K562 (cell line): Measurements from ENCODE around the gene MAPK1IP1L. TPM values are rescaled to one million over a fixed set of nuclear protein-coding genes. Genes with fewer than 3 reads are reported as not detected.

Experiments
- ETV6 ChIP-seq, 3 experiments: fragments of 150-350 bp in 1 of 3; sonication (generic) in 1 of 3; formaldehyde crosslinking in 1 of 3; IDR thresholded peaks; 2 replicates each; pipeline versions ENCODE4 v1.6.1 to v1.8.0; 2014 to 2022; ENCODE audit warnings: borderline replicate concordance in 2 of 3, low read depth in 2 of 3, antibody characterized with exemption in 1 of 3, low read length in 1 of 3, mild to moderate bottlenecking in 1 of 3, missing genetic modification reagents in 1 of 3
- FOXP1 ChIP-seq: sonication (generic); formaldehyde crosslinking; IDR thresholded peaks from 2 replicates; pipeline ENCODE4 v1.8.0; 2022; ENCODE audit warnings: mild to moderate bottlenecking, missing genetic modification reagents
- GTF2E2 ChIP-seq: fragments of 200-800 bp; sonication (Bioruptor generic); IDR thresholded peaks from 2 replicates; pipeline ENCODE4 v1.6.1; 2016; ENCODE audit warnings: missing genetic modification characterization, missing compliant biosample characterization
- GTF3C2 ChIP-seq: IDR thresholded peaks from 3 replicates; pipeline ENCODE4 v1.6.1; 2011; ENCODE audit warnings: borderline replicate concordance, mild to moderate bottlenecking, moderate library complexity; ENCODE audit not compliant: insufficient read length; ENCODE audit errors: extremely low read depth
- HDAC2 ChIP-seq: fragments of 450-650 bp; IDR thresholded peaks from 2 replicates; pipeline ENCODE4 v1.6.1; 2016; ENCODE audit warnings: mild to moderate bottlenecking
- MAFK ChIP-seq: IDR thresholded peaks from 2 replicates; pipeline ENCODE4 v1.6.1; 2011; ENCODE audit warnings: low read length, improper control_type of control experiment
- MBD2 ChIP-seq: sonication (generic); IDR thresholded peaks from 2 replicates; pipeline ENCODE4 v1.6.1; 2016; ENCODE audit warnings: low read depth, borderline replicate concordance
- MCM5 ChIP-seq: fragments of 450-650 bp; IDR thresholded peaks from 2 replicates; pipeline ENCODE4 v1.6.1; 2016; ENCODE audit warnings: low read depth
- MCM7 ChIP-seq, 2 experiments: fragments of 450-650 bp; IDR thresholded peaks; 2 replicates each; pipeline ENCODE4 v1.6.1; 2016 to 2018
- MTA1 ChIP-seq: fragments of 450-650 bp; IDR thresholded peaks from 2 replicates; pipeline ENCODE4 v1.6.1; 2017; ENCODE audit warnings: borderline replicate concordance
- NR3C1 ChIP-seq: sonication (generic); formaldehyde crosslinking; IDR thresholded peaks from 2 replicates; pipeline ENCODE4 v1.8.1; 2022; ENCODE audit warnings: missing genetic modification reagents
- NRF1 ChIP-seq, 2 experiments: fragments of 450-650 bp; IDR thresholded peaks in 1 of 2; conservative IDR thresholded peaks in 1 of 2; 2 replicates each; pipeline ENCODE4 v1.6.1; 2014; ENCODE audit warnings: mild to moderate bottlenecking in 2 of 2
- PHB ChIP-seq: fragments of 250-450 bp; sonication (Bioruptor Pico); IDR thresholded peaks from 2 replicates; pipeline ENCODE4 v1.5.0; 2021
- RFX1 ChIP-seq: fragments of 450-650 bp; IDR thresholded peaks from 2 replicates; pipeline ENCODE4 v1.6.1; 2016; ENCODE audit warnings: mild to moderate bottlenecking, moderate library complexity
- SAP30 ChIP-seq: fragments of 200-600 bp; sonication (generic); IDR thresholded peaks from 2 replicates; pipeline ENCODE4 v1.6.1; 2012; ENCODE audit warnings: borderline replicate concordance, low read depth, mild to moderate bottlenecking, moderate library complexity, low read length, control low read depth, inconsistent platforms; ENCODE audit not compliant: insufficient read depth, poor library complexity, severe bottlenecking
- SIN3A ChIP-seq, 2 experiments: fragments of 150-350 bp in 1 of 2; IDR thresholded peaks; 2 replicates each; pipeline ENCODE4 v1.6.1; 2011 to 2016; ENCODE audit warnings: borderline replicate concordance in 2 of 2, low read depth in 2 of 2, low read length in 2 of 2, mild to moderate bottlenecking in 2 of 2, moderate library complexity in 2 of 2; ENCODE audit not compliant: control insufficient read depth in 1 of 2
- SIN3B ChIP-seq: fragments of 450-650 bp; IDR thresholded peaks from 2 replicates; pipeline ENCODE4 v1.6.1; 2017; ENCODE audit warnings: low read depth, mild to moderate bottlenecking, moderate library complexity
- SP2 ChIP-seq: IDR thresholded peaks from 2 replicates; pipeline ENCODE4 v1.6.1; 2011; ENCODE audit warnings: mild to moderate bottlenecking, low read depth, low read length, moderate library complexity; ENCODE audit not compliant: poor library complexity, severe bottlenecking; ENCODE audit errors: extremely low read depth
- TCFL5 ChIP-seq: fragments of 250-450 bp; sonication (Bioruptor Pico); conservative IDR thresholded peaks from 2 replicates; pipeline ENCODE4 v1.6.1; 2021; ENCODE audit warnings: mild to moderate bottlenecking, moderate library complexity, matching md5 sums
- ZBTB33 ChIP-seq: sonication (generic); formaldehyde crosslinking; IDR thresholded peaks from 2 replicates; pipeline ENCODE4 v1.8.1; 2023; ENCODE audit warnings: mild to moderate bottlenecking, missing genetic modification reagents
- ZFP1 ChIP-seq: fragments of 450-650 bp; formaldehyde crosslinking; IDR thresholded peaks from 2 replicates; pipeline ENCODE4 v1.4.0; 2020; ENCODE audit warnings: mild to moderate bottlenecking, mixed read lengths
- ZNF76 ChIP-seq: fragments of 250-450 bp; sonication (Bioruptor Pico); IDR thresholded peaks from 2 replicates; pipeline ENCODE4 v1.4.0; 2020; ENCODE audit warnings: mild to moderate bottlenecking, moderate library complexity, borderline replicate concordance
- polyA plus RNA-seq, 8 experiments: library from polyadenylated mRNA; depleted of rRNA in 4 of 8; stranded (reverse) in 5 of 8; unstranded in 3 of 8; fragments of >200 nt; fragmentation: Nextera tagmentation in 2 of 8; fragmentation: Illumina TruSeq in 1 of 8; extraction: Ambion mirVana in 2 of 8; extraction: Trizol in 1 of 8; gene quantifications; 2 replicates each; pipeline versions ENCODE4 v1.2.1 to v1.2.3, GENCODE V29; 2011 to 2014; ENCODE audit warnings: inconsistent platforms in 1 of 8, missing spikeins in 1 of 8
- total RNA-seq, 7 experiments: library from RNA; depleted of rRNA in 6 of 7; stranded (reverse); fragments of >200 nt in 6 of 7; fragmentation: Illumina TruSeq in 2 of 7; extraction: Trizol in 2 of 7; gene quantifications; 2 replicates each; pipeline versions ENCODE4 v1.2.1 to v1.2.3, GENCODE V29; 2011 to 2021; ENCODE audit warnings: low replicate concordance in 1 of 7

MAPK1IP1L gene
- total and polyA plus RNA-seq, 9 of the 15 experiments (the other 6 are each of a cell fraction or from before 2014, with no cell fraction given) = 32.7 to 99.4 (median 49.8) TPM

- TF ChIP-seq TCFL5 = no peak
- no peak for TF ChIP-seq NR3C1
- TF ChIP-seq MCM7 (IDR thresholded peaks at IDR 0.05) = no peak
- peak; percentile 81 for TF ChIP-seq SIN3B
- no peak for TF ChIP-seq GTF3C2
- no peak; the same call in 1 of the 2 replicates for TF ChIP-seq GTF2E2 (tag)
- no peak for TF ChIP-seq ETV6 (IDR thresholded peaks at IDR 0.05; ENCODE audit: borderline replicate concordance in 1 of 2, low read depth in 2 of 2, low read length in 1 of 2)
- TF ChIP-seq ETV6 (CRISPR knock-in tag; IDR thresholded peaks at IDR 0.05; ENCODE audit: borderline replicate concordance) = no peak
- no peak for TF ChIP-seq PHB (CRISPR knock-in tag)
- peak; percentile 70 to 87; a peak in 2 of 4 replicates for TF ChIP-seq SIN3A (IDR thresholded peaks at IDR 0.05; ENCODE audit: borderline replicate concordance in 2 of 2, control insufficient read depth in 1 of 2, low read depth in 2 of 2, low read length in 2 of 2)
- TF ChIP-seq ZFP1 (CRISPR knock-in tag) = no peak
- peak; percentile 98 for TF ChIP-seq MTA1
- TF ChIP-seq RFX1 = peak; percentile 78
- peak; percentile 81 for TF ChIP-seq SAP30
- TF ChIP-seq MAFK = no peak
- no peak for TF ChIP-seq SP2
- TF ChIP-seq HDAC2 = 0 out of 2 replicates have a peak, but pooled peaks have one; percentile 67
- TF ChIP-seq ZNF76 = no peak
- TF ChIP-seq NRF1 (conservative IDR thresholded peaks at IDR 0.05 in 1 of 2, IDR thresholded peaks at IDR 0.05 in 1 of 2) = peak; percentile 94 to 95
- no peak; the same call in 1 of the 2 replicates for TF ChIP-seq FOXP1 (CRISPR knock-in tag)
- TF ChIP-seq MBD2 = peak; percentile 43; the same call in 1 of the 2 replicates
- no peak for TF ChIP-seq ZBTB33 (CRISPR knock-in tag)
- no peak for TF ChIP-seq MCM5
Observed at GRCh38 chr14:55026793-55027561, 24.5 kb upstream of the MAPK1IP1L start, which contains the start of the genes SOCS4 and WDHD1 (continued).
